ENCODE results near the gene AIG1.

AIG1 gene

GRCh38 chr6:143247586-143247985 lies 186.9 kb downstream of the AIG1 start:
- no peak for FAIRE-seq
- DNase-seq (ENCODE audit: insufficient read length), result no peak
- no peak for TF ChIP-seq POLR2A (IDR thresholded peaks at IDR 0.05; ENCODE audit: low read depth, low read length)

DNA sequence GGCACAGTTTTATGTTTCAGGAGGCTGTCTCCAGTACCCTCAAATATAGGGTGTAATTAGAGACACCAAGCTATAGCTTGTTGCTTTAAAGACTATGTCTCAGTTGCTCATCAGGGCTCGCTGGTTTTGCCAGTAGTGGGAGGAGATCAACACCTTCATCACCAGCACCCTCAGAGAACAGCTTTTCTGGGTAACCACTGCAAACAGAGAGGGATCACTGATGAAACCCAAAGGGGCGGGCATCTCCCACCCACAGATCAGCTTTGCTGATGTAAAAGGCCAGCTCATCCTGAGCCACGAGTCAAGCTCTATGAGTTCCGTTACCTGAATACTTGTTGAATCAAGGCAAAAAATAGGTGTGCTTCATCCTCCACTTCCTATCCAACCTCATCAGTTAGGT lies 187.7 kb downstream of the AIG1 start:
- TF ChIP-seq POLR2AphosphoS5 (IDR thresholded peaks at IDR 0.05; ENCODE audit: low read depth, low read length), result no peak
- TF ChIP-seq POLR2A (IDR thresholded peaks at IDR 0.05; ENCODE audit: low read depth, low read length), result no peak
- TF ChIP-seq TAF1 (IDR thresholded peaks at IDR 0.05; ENCODE audit: borderline replicate concordance, low read depth, low read length), result no peak
- no peak for DNase-seq (ENCODE audit: insufficient read length)
- FAIRE-seq, result no peak

- no peak for TF ChIP-seq POLR2AphosphoS5 (IDR thresholded peaks at IDR 0.05; ENCODE audit: low read depth, low read length)
- no peak for TF ChIP-seq TAF1 (IDR thresholded peaks at IDR 0.05; ENCODE audit: borderline replicate concordance, low read depth, low read length)
- no peak for TF ChIP-seq POLR2A (IDR thresholded peaks at IDR 0.05; ENCODE audit: low read depth, low read length)
- no peak for DNase-seq (ENCODE audit: insufficient read length)
- no peak for FAIRE-seq
These were observed 190.6 kb downstream of the AIG1 start for GRCh38 chr6:143251288-143251687.

DNA sequence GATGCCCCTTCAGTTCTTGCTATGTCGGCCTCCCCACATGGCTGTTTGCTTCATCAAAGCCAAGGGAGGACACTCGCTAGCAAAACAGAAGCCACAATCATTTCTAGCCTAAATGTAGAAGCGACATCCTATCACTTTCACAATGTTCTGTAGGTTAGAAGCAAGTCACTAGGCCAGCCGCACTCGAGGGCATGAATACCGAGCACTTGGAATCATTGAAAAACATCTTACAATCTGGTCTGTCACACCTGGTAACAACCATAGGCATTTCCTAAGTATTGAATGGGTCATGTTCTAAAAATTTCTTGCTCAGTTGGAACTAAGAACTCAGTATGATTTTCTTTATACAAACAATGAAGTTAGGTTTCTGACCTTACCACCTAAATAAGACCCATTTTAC lies 192.3 kb downstream of the AIG1 start:
- FAIRE-seq (no peak), DNase-seq (ENCODE audit: insufficient read length) (no peak)
- TF ChIP-seq POLR2AphosphoS5 (IDR thresholded peaks at IDR 0.05; ENCODE audit: low read depth, low read length) (no peak), TAF1 (IDR thresholded peaks at IDR 0.05; ENCODE audit: borderline replicate concordance, low read depth, low read length) (no peak), POLR2A (IDR thresholded peaks at IDR 0.05; ENCODE audit: low read depth, low read length) (no peak)

- TF ChIP-seq TAF1 (IDR thresholded peaks at IDR 0.05; ENCODE audit: borderline replicate concordance, low read depth, low read length) (no peak), POLR2AphosphoS5 (IDR thresholded peaks at IDR 0.05; ENCODE audit: low read depth, low read length) (no peak), POLR2A (IDR thresholded peaks at IDR 0.05; ENCODE audit: low read depth, low read length) (no peak)
- DNase-seq (ENCODE audit: insufficient read length), result no peak
- no peak for FAIRE-seq
These were observed 192.9 kb downstream of the AIG1 start for GRCh38 chr6:143253586-143253985.

- DNase-seq (ENCODE audit: insufficient read length) (no peak), FAIRE-seq (no peak)
- TF ChIP-seq POLR2A (IDR thresholded peaks at IDR 0.05; ENCODE audit: low read depth, low read length), result no peak
- TF ChIP-seq TAF1 (IDR thresholded peaks at IDR 0.05; ENCODE audit: borderline replicate concordance, low read depth, low read length), result no peak
- TF ChIP-seq POLR2AphosphoS5 (IDR thresholded peaks at IDR 0.05; ENCODE audit: low read depth, low read length), result no peak
These were observed 198.3 kb downstream of the AIG1 start for GRCh38 chr6:143258945-143259344.

DNA sequence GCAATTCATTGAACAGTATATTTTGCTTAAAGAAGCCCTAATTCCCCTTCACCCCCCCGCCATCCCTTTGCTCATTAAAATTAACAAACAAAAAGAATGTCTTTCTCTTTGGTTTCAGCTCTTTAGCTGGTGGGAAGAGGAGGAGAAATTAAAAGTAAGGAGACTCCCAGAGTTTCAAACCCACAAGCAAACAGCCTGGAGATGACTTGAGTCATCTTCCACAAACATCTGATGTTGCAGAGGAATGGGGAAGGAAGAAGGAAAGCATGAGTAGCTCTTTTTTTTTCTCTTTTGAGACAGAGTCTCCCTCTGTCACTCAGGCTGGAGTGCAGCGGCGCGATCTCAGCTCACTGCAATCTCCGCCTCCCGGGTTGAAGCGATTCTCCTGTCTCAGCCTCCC lies 200.2 kb downstream of the AIG1 start:
- no peak for FAIRE-seq
- DNase-seq (ENCODE audit: insufficient read length), result no peak
- no peak for TF ChIP-seq POLR2AphosphoS5 (IDR thresholded peaks at IDR 0.05; ENCODE audit: low read depth, low read length)
- no peak for TF ChIP-seq TAF1 (IDR thresholded peaks at IDR 0.05; ENCODE audit: borderline replicate concordance, low read depth, low read length)
- TF ChIP-seq POLR2A (IDR thresholded peaks at IDR 0.05; ENCODE audit: low read depth, low read length), result no peak

DNA sequence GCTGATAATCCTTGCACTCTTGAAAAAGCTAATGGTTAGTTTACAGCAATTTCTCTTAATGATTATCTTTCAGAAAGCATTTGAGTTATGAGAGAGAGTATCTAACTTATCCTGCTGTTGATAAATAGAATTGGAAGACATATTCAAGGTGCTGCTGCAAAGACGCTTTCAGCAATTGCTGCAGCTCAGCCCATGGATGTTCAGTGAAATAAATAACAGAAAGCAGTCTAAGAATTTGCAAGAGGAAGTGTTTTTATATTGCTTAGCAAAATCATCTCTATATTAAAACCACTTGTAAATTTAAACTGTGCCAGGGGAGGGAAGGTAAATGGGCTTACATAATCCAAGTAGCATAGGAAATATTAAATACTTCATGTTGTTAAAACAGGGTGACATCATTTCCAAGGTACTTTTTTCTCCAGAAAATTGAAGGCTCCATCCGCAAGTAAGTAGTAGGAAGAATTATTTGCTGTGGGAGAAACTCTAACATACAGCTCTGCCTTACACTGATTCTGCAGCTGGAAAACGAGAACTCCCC lies 201.3 kb downstream of the AIG1 start:
- FAIRE-seq, result no peak
- TF ChIP-seq POLR2A (IDR thresholded peaks at IDR 0.05; ENCODE audit: low read depth, low read length) (no peak), TAF1 (IDR thresholded peaks at IDR 0.05; ENCODE audit: borderline replicate concordance, low read depth, low read length) (no peak), POLR2AphosphoS5 (IDR thresholded peaks at IDR 0.05; ENCODE audit: low read depth, low read length) (no peak)
- DNase-seq (ENCODE audit: insufficient read length), result no peak

- FAIRE-seq (no peak), DNase-seq (ENCODE audit: insufficient read length) (no peak)
- TF ChIP-seq TAF1 (IDR thresholded peaks at IDR 0.05; ENCODE audit: borderline replicate concordance, low read depth, low read length), result no peak
- TF ChIP-seq POLR2AphosphoS5 (IDR thresholded peaks at IDR 0.05; ENCODE audit: low read depth, low read length), result no peak
- no peak for TF ChIP-seq POLR2A (IDR thresholded peaks at IDR 0.05; ENCODE audit: low read depth, low read length)
These were observed 202.2 kb downstream of the AIG1 start for GRCh38 chr6:143262859-143263258.

DNA sequence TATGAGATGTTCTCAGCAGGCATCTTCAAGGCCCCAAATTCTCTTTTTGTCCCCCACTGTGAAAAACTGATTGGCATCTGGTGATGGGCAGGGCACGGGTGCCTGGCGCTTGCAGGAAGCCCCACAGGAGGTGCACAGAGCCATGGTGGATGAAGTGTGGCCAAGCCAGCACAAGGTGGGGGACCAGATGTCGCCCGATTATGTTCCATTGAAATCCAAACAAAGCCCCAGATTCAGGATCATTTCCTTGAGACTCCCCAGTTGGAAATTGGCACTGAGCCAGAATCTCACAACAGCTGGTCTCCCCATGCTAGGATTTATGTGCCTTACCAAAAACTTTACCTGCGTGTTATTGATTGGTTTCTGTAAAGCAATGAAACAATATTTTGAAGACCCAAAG lies 203.7 kb downstream of the AIG1 start:
- DNase-seq (ENCODE audit: insufficient read length) (no peak), FAIRE-seq (no peak)
- TF ChIP-seq POLR2A (IDR thresholded peaks at IDR 0.05; ENCODE audit: low read depth, low read length), result no peak
- no peak for TF ChIP-seq TAF1 (IDR thresholded peaks at IDR 0.05; ENCODE audit: borderline replicate concordance, low read depth, low read length)
- no peak for TF ChIP-seq POLR2AphosphoS5 (IDR thresholded peaks at IDR 0.05; ENCODE audit: low read depth, low read length)

- no peak for DNase-seq (ENCODE audit: insufficient read length)
- no peak for TF ChIP-seq POLR2AphosphoS5 (IDR thresholded peaks at IDR 0.05; ENCODE audit: low read depth, low read length)
- no peak for TF ChIP-seq POLR2A (IDR thresholded peaks at IDR 0.05; ENCODE audit: low read depth, low read length)
- TF ChIP-seq TAF1 (IDR thresholded peaks at IDR 0.05; ENCODE audit: borderline replicate concordance, low read depth, low read length), result no peak
- FAIRE-seq, result no peak
These were observed 204.5 kb downstream of the AIG1 start for GRCh38 chr6:143264986-143265764.

DNA sequence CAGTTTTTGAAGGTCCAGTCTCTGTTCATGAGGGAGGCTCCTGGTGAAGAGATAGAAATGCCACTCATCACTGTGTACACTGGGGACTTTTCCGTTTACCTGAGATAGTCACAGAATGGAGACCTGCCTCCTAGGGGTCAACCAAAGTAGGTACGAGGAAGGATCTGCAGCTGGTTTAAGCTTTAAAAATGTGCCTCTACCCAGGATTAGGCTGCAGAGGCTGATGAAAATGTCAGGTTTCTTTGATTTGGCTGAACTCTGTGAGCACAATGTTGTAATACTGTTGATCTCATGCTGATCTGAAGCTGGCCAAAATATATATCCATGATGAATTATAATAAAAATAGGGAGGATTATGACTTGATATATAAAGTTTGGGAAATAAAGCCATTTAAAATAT lies 207.1 kb downstream of the AIG1 start:
- DNase-seq (ENCODE audit: insufficient read length) (no peak), FAIRE-seq (no peak)
- TF ChIP-seq POLR2A (IDR thresholded peaks at IDR 0.05; ENCODE audit: low read depth, low read length) (no peak), POLR2AphosphoS5 (IDR thresholded peaks at IDR 0.05; ENCODE audit: low read depth, low read length) (no peak), TAF1 (IDR thresholded peaks at IDR 0.05; ENCODE audit: borderline replicate concordance, low read depth, low read length) (no peak)

Data from GM12892 (cell line).